Germinal center (tissue), 1 donor: ENCODE measurements around the gene ZNF835.
"Not testable (repeated sequence)": the region's sequence is repeated elsewhere in the genome, so short reads cannot be mapped to it uniquely, and the experiment has no call there.

ENCODE experiments used
- DNase-seq: peaks from one replicate; pipeline ENCODE4 v3.0.0; 2012; ENCODE audit warnings: mixed read lengths, low spot score

The ZNF835 gene

DNA sequence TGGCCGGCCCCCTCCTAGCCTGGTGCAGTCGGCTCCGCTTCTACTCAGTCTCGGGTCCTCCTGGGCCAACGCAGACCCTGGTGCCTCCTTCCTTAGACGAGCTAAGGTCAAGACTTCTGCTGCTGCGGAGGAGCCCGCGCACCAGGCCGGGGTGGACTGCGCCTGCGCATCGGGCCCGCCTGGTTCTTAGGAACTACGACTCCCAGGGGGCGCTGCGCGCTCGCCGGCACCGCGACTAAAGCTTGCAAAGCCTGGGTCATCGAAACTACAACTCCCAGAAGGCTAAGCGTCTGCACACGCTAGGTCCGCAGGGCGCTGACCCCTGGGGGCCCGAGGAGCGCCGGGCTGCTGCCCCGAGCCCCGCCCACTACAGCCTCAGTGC is at the start of gene ZNF835:
TSS of gene ZNF835 (minus strand) at position 145 of the 382 bp plus-strand sequence. CDS start 6,559 bp downstream, outside the sequence.
- peak; percentile 87 for DNase-seq

DNA sequence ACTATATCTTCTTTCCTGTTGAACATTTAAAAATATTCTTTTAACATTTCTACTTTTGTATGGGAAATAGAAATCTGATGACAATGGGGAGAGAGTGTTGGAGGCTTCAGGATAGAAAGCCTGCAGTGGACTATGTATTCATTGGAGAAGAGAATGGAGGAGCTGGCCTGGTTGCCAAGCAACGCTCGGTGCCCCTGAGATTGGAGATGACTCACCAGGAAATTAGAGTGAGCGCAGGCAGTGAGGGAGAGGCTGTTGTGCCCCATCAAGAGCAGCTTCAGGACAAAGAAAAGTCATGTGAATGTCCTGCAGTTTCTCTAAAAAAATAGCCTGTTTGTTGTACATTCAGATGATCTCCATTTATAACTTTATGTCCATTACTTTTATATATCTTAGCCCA is 48.7 kb upstream of the ZNF835 start:
- no peak for DNase-seq

DNA sequence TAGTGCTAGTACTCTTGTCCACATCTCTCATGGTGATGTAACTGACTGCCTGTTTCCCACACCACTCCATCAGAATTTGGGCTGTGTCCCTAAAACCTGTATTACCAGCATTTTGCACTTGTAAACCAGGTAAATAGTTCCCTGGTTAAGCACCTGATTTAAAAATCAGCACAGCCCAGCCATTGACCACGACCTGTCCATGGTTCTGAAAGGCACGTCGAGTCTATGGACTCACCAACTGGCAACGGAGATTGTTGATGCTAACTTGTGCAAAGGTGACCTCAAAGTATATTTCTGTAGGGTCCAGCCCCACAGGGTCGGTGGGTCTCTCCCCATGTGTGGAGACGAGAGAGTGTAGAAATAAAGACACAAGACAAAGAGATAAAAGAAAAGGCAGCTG is 46.7 kb upstream of the ZNF835 start:
- DNase-seq = no peak

DNA sequence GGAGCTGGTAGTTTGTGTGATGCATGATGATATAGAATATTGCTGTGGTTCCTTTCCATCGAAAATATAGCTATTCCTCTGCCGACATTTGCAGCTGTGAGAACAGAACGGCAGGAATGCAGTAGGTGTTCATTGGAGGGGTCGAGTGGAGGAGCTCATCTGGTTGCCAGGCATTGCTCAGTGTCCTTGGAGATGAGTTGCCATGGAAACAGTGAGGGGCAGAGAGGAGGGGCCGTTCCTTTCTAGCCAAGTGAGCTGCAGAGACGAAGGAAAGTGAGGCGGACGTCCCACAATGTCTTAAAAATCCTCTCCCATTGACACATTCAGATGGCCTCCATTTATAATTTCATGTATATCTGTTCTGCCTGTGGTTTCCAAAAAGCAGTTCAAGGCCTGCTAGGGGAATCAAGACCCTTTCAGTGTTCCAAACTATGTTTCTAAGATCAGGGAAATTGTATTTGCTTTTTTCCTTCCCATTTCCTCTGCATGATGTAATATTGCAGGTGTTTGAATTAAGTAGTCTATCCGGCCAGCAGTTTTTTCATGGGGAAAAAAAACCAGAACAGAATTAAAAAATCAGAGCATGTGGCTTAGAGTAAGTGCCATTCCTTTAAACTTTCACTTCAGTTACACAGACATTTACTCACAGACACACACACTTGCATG is 41.2 kb upstream of the ZNF835 start:
- DNase-seq = no peak

DNA sequence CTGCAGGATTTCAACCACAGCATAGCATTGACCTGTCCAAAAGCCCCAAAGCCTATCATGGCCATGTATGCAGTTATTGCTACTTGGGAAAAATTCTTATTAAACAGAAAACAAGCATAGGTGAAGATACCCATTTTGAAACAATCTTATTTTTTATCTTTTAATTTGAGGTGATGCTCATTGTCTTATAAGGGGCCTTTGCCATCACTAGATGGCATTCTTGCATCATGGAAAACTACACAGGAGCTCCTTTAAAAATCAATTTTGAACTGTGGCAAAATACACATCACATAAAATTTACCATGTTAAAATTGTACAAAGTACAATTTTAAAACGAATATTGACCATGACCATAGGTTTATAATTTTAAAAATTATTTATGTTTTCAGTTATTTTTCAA is 38.9 kb upstream of the ZNF835 start:
- no peak for DNase-seq

DNA sequence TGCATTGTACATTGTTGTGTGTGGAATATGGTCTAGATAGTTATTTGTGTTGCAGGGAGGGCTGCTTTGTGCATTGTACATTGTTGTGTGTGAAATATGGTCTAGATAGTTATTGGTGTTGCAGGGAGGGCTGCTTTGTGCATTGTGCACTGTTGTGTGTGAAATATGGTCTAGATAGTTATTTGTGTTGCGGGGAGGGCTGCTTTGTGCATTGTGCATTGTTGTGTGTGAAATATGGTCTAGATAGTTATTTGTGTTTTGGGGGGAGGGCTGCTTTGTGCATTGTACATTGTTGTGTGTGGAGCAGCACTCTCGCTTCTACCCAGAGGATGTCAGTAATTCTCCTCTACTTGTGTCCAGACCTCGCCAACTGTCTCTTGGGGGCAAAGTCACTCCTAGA is 36.3 kb upstream of the ZNF835 start:
- DNase-seq = no peak

DNA sequence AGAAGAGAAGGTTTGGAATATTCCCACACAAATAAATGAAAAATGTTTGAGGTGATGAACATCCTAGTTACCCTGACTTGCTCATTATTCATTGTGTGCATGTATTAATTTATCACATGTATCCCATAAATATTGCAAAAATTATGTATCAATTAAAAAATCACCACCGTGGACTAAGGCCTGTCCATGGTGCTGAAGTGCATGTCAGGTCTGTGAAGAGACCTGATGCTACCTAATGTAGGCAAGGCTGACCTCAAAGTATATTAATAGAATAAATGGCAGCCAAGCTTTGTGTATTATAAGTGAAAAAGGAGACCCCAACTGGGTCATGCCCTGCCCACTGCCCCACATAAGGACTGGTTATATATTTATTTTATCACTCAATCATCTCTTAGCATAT is 34.4 kb upstream of the ZNF835 start:
- no peak for DNase-seq

DNA sequence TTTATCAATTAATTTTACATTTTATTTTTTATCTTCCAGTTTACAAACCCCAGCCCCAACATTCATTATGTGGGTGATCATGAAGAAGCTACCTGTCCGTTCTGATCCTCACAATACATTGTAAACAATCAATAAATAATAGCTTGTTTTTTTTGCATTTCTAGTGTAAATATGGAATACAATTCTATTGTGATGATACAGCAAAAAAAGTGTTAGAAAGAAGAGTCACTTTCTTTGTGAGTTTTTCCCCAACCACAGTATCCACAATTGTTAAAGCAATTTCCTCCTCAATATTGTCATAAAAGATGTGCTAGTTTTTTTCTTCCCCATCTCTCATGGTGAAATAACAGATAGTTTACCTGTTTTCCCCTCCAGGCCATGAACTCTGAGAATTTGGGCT is 30.3 kb upstream of the ZNF835 start:
- DNase-seq = no peak

DNA sequence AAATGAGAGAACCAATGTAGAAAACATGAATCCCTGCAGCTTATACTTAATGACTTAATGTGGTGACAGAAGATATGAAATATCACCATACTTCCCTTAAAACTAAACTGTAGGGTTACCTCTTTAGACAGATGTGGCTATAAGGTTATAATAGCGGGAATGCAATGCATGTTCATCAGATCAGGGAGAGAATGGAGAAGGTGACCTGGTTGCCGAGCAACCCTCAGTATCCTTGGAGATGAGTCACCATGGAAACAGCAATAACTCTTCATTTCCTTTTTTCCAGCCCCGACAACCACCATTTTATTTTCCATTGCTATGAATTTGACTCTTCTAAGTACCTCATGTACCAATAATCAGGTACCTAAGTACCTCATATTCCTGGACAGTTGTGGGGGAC is 28.0 kb upstream of the ZNF835 start:
- no peak for DNase-seq

DNA sequence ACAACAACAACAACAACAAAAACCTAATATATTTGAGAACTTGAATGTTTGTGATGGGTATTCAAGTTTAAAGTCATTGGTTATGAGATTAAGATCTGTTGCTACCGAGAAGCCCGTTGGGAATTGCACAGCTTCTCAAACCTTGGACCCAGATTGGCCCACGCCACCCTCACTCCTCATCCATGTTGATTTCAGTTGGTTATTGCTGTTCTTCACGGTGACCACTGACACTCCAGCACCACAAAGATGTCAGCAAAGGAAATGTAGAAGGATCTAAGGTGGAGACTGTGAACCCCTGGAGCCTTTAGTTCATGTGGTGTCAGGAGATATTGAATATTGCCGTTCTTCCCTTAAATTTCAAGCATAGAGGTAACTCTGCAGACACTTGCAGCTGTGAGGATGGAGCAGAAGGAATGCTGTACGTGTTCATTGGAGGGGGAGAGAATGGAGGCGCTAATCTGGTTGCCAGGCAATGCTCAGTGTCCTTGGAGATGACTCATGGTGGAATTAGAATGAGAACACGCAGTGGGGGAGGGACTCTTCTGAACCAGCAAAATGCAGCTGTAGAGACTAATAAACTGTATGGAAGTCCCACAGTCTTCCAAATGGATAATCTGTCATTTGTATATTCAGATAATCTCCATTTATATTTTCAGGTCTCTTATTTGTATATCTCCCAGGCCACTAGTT is 20.8 kb upstream of the ZNF835 start:
- DNase-seq = no peak

DNA sequence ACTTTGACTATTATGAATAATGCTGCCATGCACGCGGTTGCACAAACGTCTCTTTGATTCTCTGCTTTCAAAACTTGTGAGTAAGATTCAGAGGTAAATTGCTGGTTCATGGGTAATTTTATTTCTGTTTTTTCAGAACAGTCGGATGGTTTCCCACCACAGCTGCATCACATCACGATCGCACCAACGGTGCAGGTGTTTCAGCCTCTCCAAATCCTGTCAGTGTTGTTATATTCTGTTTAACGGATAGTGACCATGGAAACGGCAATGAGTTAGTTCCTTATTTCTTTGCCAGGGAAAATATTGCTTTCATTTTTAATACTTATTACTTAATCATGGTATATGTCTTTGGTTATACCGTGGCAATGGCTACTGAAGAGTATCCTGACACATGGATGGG is 19.1 kb upstream of the ZNF835 start:
- no peak for DNase-seq

DNA sequence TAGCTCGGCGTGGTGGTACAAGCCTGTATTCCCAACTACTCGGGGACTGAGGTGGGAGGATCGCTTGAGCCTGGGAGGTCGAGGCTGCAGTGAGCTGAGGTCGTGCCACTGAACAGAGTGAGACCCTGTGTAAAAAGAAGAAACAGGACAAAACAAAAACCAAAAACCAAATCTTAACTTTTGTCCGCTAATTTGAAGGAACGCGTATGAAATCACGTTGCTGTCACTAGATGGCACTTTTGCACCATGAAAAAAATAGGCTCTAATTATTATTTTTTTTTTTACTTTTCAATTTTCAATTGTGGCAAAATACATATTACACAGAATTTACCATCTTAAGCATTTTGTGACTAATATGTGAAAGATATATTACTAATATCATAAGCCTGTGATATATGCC is 17.6 kb upstream of the ZNF835 start:
- DNase-seq = no peak

DNA sequence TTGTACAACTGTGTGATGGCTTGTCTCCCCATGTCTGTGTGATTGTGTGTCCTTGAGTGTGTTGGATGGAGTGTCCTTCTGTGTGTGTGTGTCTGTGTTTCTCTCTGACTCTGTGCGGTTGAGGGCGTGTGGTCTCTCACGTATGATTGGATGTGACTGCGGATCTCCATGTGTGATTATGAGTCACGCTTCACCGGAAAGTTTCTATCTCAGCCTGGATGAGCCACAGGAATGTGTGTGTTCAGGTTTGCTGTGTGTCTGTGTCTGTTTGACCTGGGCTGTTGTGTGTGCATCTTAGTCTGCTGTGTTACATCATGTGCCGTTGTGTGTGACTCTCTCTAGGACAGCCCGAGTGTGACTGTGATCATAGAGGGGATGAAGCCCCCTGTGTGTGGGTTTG is 15.5 kb upstream of the ZNF835 start:
- DNase-seq = no peak

DNA sequence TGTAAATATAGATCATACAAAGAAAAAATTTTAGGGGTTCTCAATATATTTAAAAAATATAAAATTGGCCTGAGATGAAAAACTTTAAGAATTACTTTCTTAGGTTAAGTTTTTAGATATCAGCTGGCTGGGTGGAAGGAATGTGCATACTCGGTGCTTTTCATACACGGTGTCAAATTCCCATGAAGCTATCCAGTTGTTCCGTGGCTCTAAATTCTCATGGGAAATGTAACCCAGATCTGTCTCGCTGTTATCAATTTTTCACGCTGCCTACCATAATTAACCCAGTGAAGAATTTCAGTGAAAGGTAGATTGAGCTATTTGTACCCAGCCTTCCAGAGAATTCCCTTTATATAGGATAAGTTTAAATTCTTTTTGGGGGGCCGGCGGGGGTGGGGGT is 11.6 kb upstream of the ZNF835 start:
- no peak for DNase-seq

DNA sequence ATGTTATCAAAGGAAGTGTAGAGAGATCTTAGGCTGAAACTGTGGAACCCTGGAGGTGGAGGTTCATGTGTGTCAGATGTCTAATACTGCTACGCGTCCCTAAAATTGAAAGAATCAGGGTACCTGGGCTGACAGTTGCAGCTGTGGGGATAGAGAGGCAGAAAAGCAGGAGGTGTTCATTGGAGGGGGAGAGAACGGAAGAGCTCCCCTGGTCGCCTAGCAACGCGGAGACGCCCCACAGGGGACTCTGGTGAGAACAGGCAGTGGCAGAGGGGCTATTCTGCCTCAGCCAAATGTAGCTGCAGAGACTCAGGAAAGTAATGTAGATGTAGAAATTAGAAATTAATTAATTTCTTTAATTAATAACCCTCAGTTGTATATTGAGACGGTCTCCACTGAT is 10.1 kb upstream of the ZNF835 start:
- DNase-seq = no peak

DNA sequence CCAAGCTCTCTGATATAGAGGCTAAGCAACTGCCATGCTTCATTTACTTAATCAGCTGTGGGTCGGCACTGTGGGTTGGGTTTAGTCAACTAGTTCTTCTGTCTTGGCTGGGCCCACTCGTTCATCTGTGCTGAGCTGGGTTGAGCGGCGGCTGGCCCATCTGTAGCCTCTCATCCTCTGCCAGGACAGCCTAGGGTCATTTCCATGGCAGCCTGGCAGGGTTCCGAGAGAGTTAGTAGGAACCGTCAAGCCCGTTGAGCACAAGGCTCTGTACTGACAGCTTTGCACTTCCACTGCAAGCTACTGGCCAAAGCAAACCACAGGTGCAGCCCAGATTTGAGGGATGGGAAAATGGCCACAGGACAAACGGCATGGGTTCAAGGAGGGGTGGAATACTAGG is 6.6 kb upstream of the ZNF835 start:
- no peak for DNase-seq

DNA sequence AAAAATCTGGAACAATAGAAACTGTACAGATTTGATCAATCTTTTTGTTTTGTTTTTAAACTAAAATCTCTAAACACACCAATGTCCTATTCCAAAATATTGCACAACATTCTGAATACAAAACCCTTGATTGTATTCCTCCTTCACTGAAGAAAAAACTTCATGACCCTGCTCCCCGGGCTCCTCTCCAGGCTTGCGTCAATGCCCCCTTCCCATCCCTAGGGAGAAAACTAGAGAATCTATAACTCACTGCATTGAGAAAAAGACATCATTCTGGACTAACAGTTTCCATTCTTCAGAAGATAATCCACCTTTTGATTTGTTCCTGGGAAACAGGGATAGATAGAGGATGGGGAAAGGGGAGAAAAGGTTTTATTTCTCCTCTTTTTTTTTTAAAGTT is 1.1 kb upstream of the ZNF835 start:
- DNase-seq = not testable (repeated sequence)

DNA sequence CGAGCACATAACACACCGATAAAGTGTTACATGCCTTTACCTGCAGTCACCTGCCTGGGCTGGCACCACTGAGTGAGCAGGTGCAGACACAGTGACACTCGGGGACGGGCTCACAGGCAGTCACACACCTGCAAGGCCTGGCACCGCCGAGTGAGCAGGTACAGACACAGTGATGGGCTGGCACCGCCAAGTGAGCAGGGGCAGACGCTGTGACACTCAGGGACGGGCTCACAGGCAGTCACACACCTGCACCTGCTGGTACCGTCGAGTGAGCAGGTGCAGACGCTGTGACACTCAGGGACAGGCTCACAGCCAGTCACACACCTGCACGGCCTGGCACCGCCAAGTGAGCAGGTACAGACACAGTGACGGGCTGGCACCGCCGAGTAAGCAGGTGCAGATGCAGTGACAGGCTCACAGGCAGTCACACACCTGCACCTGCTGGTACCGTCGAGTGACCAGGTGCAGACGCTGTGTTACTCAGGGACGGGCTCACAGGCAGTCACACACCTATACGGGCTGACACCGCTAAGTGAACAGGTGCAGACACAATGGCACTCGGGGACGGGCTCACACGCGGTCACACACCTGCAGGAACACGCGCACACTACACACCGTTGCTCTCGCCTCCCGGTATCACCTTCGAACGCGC is 470 bp downstream of the ZNF835 start:
- DNase-seq = no peak

DNA sequence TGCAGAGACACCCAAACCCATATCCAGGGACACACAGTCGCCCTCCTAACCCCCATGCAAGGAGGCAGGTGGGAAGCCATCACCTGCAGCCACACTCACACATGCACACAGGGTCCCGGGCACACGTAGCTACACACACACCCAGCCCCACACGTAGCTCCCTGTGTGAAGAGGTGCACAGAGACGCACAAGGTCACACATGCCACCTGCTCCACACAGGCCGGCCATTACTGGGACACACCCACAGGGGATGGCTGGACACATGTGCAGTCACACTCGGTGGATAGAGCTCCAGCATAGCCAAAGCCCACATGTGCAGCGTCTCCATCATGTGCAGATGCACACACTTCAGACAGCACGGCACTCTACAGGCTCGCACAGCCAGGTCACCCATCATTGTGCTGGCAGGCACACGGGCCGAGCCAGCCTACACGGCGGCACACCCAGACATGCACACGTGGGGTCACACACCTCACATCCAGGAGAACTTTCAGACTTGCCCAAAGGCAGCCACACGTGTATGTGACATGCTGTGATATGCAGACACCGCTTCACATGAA is 1.1 kb downstream of the ZNF835 start:
- no peak for DNase-seq

DNA sequence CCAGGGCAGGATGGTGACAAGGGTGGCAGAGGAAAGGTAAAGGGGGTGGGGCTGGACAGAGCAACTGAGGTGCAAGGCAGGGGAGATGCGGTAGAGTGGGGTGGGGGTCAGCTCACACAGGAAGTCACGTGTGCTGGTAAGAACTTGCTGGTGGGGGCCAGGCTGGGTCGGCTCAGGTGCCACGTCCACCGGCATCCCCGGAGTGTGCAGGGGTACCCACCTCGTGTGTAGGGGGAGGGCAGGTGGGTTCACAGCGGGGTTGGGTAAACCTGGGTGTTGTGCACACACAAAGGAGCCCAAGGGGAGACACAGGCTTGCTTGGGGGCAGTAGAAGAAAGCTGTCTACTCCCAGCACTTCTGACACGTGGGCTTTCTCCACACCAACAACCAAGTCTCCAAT is 2.9 kb downstream of the ZNF835 start:
- no peak for DNase-seq

DNA sequence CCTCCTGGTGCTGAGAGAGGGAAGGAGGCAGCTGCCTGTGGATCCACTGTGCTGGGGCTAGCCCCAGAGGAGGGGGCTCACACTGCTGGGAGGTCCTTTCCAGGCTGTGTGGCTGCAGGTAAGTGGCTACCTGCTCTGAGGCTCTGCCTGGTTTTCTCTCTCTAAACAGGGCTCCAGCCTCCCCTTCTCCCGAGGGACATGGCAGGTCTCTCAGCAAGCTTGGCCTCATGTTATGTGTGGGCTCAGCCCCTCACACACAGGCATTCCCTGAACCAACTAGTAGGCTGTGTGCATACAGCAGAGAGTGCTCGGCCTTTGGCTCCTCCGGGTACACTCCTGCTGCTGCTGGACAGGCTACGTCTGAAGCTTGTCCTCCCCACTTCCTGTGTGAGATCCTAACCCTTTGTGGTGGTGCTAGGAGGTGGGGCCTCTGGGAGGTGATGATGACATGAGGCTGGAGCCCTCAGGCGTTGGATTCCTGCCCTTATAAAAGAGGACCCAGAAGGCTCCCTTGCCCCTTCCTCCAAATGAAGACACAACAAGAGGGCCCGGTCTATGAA is 4.2 kb downstream of the ZNF835 start:
- no peak for DNase-seq

DNA sequence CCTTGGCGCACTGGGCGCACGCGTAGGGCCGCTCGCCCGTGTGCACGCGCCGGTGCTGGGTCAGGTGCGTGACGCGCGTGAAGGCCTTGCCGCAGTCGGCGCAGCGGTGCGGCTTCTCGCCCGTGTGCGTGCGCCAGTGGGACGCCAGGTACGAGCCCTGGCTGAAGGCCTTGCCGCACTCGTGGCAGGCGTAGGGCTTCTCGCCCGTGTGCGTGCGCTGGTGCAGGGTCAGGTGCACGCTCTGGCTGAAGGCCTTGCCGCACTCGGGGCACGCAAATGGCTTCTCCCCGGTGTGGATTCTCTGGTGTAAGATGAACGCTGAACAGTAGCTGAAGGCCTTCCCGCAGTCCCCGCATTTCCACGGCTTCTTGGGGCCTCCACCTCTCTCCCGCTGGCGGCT is 7.0 kb downstream of the ZNF835 start:
- no peak for DNase-seq

DNA sequence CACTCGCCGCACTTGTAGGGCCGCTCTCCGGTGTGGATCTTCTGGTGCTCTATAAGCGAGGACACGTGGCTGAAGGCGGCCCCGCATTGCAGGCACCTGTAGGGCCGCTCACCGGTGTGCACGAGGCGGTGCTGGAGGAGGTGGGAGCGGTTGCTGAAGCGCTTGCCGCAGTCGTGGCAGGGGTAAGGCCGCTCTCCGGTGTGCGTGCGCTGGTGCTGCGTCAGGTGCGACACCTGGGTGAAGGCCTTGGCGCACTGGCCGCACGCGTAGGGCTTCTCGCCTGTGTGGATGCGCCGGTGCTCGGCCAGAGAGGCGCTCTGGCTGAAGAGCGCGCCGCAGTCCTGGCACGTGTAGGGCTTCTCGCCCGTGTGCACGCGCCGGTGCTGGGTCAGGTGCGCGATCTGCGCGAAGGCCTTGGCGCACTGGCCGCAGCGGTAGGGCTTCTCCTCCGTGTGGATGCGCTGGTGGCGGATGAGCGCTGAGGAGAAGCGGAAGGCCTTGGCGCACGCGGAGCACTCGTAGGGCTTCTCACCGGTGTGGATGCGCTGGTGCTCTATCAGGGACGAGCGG is 7.5 kb downstream of the ZNF835 start:
- DNase-seq = no peak
